Stimulated activated CD4-positive, alpha-beta T cell treated with anti-CD3 and anti-CD28 coated beads, TNF-alpha, amount 100 ng/mL, for 24 hours (primary cell): Measurements from ENCODE around the gene FNDC4.
"Not testable (repeated sequence)": the region's sequence is repeated elsewhere in the genome, so short reads cannot be mapped to it uniquely, and the experiment has no call there.

Experiments used
- DNase-seq, 3 experiments: peaks; one replicate each; pipeline ENCODE4 v3.0.0-alpha.2; 2020; ENCODE audit warnings: low read depth in 3 of 3

Gene FNDC4

GRCh38 chr2:27494944-27495554 is at the start of gene FNDC4:
FNDC4 (minus strand) TSS chr2:27495200; CDS start chr2:27494679, 521 bp downstream.
- DNase-seq, result no peak

DNA sequence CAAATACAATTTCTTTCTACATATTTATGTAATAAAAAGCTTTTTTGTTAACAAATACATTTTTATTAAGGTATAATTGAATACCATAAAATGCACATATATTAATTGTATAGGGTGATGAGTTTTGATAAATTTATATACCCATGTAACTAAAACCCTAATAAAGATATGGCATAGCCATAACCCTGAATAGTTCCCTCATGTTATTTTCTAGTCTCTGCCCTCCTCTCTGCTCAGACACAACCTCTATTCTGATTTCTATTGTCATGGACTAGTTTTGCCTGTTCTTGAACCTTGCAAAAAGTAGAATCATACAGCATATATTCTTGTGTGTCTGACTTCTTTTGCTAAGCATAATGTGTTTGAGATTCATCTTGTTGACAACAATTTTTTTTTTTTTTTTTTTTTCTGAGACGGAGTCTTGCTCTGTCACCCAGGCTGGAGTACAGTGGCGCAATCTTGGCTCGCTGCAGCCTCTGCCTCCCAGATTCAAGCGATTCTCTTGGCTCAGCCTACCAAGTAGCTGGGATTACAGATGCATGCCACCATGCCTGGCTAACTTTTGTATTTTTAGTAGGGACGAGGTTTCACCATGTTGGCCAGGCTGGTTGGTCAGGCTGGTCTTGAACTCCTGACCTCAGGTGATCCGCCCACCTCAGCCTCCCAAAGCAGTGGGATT is 49.3 kb upstream of the FNDC4 start:
- no peak for DNase-seq

- DNase-seq, result not testable (repeated sequence)
Observed at GRCh38 chr2:27539649-27540048, 44.6 kb upstream of the FNDC4 start.

DNA sequence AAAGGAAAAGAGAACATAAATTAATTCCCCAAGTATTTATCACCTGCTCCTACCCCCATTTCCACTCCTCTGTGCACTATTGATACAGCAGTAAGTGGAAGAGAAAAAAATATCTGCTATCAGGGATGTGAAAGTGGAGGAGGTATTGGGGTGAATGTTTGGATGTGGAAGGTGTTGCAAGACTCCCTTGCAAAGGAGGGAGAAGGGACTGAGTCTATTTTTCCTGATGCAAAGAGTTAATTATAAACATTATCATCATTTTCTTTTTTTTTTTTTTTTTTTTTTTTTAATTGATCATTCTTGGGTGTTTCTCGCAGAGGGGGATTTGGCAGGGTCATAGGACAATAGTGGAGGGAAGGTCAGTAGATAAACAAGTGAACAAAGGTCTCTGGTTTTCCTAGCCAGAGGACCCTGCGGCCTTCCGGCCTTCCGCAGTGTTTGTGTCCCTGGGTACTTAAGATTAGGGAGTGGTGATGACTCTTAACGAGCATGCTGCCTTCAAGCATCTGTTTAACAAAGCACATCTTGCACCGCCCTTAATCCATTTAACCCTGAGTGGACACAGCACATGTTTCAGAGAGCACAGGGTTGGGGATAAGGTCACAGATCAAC is 43.9 kb upstream of the FNDC4 start:
- DNase-seq, result not testable (repeated sequence)

DNA sequence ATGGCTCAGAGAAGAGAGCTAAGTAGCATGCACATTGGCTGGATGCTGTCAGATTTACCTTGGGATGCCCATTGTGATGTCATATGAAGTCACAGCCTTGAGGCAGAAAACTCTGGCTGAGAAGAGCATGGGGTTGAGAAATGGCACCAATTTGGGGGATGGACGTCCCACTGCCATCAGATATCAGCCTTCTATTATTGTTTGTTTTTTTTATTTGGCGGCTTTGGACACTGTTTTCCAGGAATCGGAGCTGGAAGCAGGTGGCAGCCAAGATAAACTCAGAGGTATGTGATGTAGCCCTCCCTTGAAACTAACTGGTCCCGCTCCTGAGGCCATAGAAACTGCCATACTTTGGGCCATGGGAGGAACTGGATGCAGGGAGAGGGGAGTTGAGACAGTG is 42.3 kb upstream of the FNDC4 start:
- DNase-seq, result no peak

- DNase-seq, result no peak
Observed at GRCh38 chr2:27531983-27532382, 37.0 kb upstream of the FNDC4 start.

DNA sequence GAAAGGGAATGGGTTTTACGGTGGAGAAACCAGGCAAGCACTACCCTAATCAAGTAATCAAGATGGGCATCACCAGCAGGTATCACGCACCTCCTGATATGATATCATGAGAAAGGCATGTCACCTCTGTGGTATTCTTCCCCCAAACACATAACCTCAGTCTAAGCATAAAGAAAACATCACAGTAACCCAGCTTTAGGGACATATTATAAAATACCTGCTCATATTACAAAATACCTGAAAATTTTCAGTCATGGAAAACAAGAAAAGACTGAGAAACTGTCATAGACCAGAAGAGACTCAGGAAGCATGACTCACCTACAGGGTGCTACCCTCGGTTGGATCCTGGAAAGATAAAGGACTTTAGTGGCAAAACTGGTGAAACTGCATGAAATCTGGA is 32.2 kb upstream of the FNDC4 start:
- no peak for DNase-seq

DNA sequence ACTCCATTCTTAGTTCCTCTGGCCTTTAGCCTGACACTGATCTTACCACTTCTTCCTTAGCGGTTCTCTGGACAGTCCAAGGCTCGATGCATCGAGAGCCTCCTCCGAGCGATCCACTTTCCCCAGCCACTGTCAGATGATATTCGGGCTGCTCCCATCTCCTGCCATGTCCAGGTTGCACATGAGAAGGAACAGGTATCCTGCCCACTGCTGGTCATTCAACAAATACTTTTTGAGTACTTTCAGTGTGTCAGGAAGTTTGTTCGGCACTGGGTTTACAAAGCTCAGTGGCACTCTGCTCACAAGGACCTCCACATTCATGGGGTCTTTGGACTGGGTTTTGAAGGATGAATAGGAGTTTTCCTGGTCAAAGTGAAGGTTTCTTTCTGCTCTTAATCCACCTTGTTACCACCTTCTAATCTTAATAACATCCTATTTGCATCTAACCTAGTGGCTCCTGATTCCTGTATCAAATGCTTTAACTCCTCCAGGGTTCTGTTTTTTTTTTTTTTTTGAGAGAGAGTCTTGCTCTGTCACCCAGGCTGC is 27.5 kb upstream of the FNDC4 start:
- DNase-seq, result no peak

DNA sequence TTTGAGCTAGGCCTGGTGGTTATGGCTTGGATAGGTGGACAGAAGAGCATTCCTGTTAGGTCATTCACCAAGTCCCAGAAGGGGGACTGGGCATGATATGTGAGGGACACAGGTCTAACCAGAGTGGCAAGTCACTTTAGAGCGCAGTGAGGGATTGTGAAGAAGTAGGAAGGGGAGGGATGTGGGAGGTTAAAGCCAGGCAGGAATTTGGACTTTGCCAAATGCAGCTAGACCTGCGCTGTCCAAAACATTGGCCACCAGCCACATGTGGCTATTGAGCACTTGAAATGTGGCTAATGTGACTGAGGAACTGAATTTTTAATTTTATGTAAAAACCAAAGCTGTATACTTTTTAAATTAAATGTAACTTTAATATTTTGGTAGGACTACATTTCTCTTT is 25.3 kb upstream of the FNDC4 start:
- DNase-seq, result no peak

- DNase-seq, result no peak
Observed at GRCh38 chr2:27518782-27519113, 23.7 kb upstream of the FNDC4 start.

DNA sequence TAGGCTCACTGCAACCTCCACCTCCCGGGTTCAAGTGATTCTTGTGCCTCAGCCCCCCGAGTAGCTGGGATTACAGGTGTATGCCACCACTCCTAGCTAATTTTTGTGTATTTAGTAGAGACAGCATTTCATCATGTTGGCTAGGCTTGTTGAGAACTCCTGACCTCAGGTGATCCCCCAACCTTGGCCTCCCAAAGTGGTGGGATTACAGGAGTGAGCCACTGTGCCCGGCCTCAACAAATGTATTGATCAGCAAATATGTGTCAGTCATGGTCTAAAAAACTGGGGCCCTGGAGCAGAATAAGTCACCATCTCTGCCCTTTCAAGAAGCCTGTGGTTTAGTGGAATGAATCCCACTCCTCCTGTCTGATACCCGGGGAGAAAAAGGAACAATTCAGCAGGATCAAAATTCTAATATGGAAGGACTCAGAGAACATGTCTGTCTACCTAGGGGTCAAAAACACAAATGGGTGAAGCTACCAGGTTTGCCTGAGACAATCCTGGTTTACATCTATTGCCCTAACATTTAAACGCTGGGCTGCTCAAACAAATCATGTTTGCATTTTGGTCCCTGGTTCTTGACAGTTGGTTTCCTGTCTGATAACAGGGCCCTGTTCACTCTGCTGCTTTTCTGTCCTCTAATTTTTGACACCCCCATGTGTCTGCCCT is 23.2 kb upstream of the FNDC4 start:
- DNase-seq, result no peak

- no peak for DNase-seq
Observed at GRCh38 chr2:27509326-27509725, 14.3 kb upstream of the FNDC4 start.

GRCh38 chr2:27507293-27507692 is 12.3 kb upstream of the FNDC4 start:
- DNase-seq, result no peak

DNA sequence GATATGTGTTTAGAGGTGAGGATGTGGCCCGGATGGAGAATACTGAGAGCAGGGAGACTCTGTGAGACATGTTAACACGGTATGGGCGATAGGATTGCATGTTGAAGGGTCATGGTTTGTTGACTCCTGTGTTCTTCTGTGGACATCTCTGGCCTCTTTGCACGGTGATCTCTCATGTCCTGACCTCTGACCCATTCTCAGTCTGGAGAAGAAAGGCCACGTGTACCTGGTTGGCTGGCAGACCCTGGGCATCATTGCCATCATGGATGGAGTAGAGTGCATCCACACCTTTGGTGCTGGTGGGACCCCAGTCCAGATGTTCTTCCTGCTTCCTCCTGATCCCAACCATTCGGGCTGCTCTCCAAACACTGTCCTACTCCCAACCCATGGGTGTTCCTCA is 11.6 kb upstream of the FNDC4 start:
- DNase-seq, result no peak

DNA sequence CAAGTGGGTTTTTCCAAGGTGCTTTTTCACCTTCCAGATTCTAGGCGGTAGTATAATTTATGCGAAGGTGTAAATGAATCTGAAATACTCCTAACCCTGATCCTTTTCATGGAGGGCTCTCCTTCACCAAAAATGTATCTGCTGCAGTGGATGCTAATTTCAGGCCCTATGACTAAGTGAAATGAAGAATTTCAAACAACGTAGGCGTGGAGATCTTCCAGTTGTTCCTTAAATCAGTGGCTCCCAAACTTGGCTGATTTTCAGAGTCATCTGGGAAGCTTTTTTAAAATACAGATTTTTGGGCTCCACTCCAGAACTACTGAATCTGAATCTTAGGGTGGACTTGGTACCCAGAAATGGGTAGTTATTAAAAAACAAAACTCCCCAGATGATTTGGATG is 7.1 kb upstream of the FNDC4 start:
- DNase-seq, result no peak

- no peak for DNase-seq
Observed at GRCh38 chr2:27501042-27501441, 6.0 kb upstream of the FNDC4 start.

DNA sequence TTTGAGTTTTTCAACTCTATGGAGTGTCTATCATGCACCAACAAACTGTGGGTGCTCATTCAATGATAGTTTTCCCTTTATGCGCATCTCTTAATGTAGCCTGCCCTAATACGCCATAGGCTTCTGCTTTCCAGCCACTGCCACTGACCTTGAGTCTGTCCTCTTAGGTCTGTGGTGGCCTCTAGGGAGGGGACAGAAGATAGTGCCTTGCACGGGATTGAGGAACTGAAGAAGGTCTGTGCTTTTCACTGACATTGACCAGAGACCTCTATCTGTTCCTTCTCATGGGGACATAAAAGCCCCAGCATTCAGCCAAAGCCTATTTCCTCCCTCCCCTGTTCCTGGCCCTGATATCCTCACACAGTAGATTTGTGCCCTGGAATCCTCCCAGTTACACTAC is 4.0 kb upstream of the FNDC4 start:
- DNase-seq, result no peak

- no peak for DNase-seq
Observed at GRCh38 chr2:27497288-27497627, 2.3 kb upstream of the FNDC4 start.

DNA sequence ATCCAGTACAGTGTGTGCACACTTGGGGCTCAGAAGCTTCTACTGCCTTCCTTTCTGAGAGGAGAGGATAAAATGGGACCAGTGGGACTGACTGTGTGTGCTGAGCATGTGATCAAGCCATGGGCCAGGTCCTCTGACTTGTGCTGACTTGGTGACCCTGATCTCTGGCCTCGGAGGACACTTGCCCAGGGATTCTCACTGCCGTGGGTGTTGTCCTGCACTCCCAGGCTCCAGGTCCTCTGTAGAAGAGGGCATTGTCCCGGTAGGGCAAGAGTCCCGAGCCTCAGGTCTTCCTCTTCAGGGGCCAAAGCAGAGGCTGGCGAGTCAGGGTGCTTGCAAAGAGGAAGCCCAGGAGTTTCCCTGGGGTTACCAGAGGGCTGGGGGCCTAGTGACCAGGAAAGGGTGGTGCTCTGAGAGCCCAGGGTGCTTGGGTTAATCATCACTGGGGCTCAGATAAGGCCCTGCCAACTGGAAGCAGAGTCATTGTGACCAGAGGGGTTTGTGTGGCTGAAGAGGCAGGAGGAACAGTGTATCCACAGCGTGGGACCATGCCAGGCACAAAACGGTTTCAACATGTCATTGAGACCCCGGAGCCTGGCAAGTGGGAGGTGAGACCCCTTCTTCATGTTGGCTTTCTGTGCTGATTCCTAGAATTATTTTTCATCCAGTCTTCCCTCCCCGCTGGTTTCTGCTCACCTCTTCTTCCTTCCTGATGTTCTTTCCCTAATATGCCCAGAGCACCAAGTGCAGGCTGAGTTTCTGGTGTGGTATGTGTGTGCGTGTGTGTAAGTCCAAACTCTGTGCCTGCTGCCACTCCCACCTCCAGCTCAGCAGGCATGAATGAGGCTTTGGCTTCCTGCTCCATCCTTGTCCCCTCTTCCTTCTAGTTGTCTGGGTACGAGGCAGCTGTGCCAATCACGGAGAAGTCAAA is 1.6 kb upstream of the FNDC4 start, which contains the start of gene GCKR:
Gene GCKR (plus strand): TSS at position 483 of the 931 bp plus-strand sequence. CDS start 66 bp downstream, at position 549.
- no peak for DNase-seq

GRCh38 chr2:27495840-27496356 is 898 bp upstream of the FNDC4 start:
- no peak for DNase-seq

DNA sequence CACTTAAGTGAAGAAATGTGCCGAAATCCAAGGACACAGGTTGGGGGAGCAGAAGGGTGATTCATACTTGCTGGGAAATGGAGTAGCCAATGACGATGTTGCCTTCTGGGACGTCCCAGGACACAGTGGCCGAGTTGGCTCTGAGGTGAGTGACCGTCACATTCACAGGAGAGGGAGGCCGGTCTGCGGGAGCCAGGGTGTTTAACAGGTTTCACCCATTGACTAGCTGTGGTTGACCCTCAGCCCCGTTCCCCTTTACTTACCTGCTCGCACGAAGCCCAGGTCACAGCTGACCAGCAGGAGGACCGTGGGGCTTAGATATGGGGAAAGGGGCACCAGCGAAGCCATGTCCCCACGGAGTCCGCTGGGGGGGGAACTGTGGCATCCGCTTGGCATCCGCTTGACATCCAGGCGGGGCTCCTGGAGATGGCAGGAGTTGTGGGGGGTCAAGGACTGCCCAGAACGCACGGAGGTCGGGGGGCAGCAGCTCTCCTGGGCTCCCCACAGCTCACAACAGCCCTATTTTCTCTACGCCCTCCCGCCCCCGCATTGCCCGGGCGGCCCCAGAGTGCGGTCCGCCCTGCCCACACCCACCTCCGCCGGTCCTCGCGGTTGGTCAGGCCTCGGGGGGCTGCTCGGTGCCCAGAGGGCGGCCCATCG is 586 bp downstream of the FNDC4 start:
- DNase-seq, result no peak
